IPS-20b (cell line): ENCODE results near the gene CBLN2.
A peak's percentile ranks its signal among the peaks of the same experiment; 100 is the strongest.

ENCODE experiments used
- H3K27ac ChIP-seq: one replicate; pipeline ENCODE4 v1.5.1; 2013; ENCODE audit warnings: low read length
- H3K27me3 ChIP-seq: 2 replicates; pipeline ENCODE4 v1.6.1; 2013; ENCODE audit warnings: mild to moderate bottlenecking, low read length, inconsistent platforms; ENCODE audit not compliant: insufficient read depth
- H3K36me3 ChIP-seq: 2 replicates; pipeline ENCODE4 v1.6.1; 2013; ENCODE audit warnings: low read depth, mild to moderate bottlenecking, inconsistent platforms, low read length, moderate library complexity; ENCODE audit not compliant: insufficient read depth
- H3K4me1 ChIP-seq: 2 replicates; pipeline ENCODE4 v1.6.1; 2013; ENCODE audit warnings: mild to moderate bottlenecking, control low read depth, inconsistent platforms, low read length, moderate library complexity; ENCODE audit not compliant: insufficient read depth
- H3K4me3 ChIP-seq: 2 replicates; pipeline ENCODE4 v1.5.1; 2013; ENCODE audit warnings: mild to moderate bottlenecking, low read length, inconsistent platforms
- H3K9ac ChIP-seq: 2 replicates; pipeline ENCODE4 v1.6.1; 2013; ENCODE audit warnings: low read depth, mild to moderate bottlenecking, inconsistent platforms, low read length, moderate library complexity
- H3K9me3 ChIP-seq: 2 replicates; pipeline ENCODE4 v1.6.1; 2013; ENCODE audit warnings: mild to moderate bottlenecking, low read depth, low read length, inconsistent platforms; ENCODE audit not compliant: insufficient read depth

The CBLN2 gene

GRCh38 chr18:72544092-72544886 is at the start of gene CBLN2:
Gene CBLN2, minus strand, starts transcription at chr18:72544342. Its CDS starts 2,182 bp downstream, at chr18:72542160.
- H3K4me3 ChIP-seq, result peak within 1 kb of the TSS; percentile 61; the same call in 1 of the 2 replicates
- no peak within 1 kb of the TSS for H3K27ac ChIP-seq
- no peaks in the 10 kb centered on the region for H3K4me1 ChIP-seq
- no peak within 1 kb of the TSS for H3K9ac ChIP-seq
- no peaks in the 10 kb centered on the region for H3K9me3 ChIP-seq
- H3K36me3 ChIP-seq, result no peaks in the 10 kb centered on the region
- H3K27me3 ChIP-seq, result peaks cover 89% of the 10 kb centered on the region

DNA sequence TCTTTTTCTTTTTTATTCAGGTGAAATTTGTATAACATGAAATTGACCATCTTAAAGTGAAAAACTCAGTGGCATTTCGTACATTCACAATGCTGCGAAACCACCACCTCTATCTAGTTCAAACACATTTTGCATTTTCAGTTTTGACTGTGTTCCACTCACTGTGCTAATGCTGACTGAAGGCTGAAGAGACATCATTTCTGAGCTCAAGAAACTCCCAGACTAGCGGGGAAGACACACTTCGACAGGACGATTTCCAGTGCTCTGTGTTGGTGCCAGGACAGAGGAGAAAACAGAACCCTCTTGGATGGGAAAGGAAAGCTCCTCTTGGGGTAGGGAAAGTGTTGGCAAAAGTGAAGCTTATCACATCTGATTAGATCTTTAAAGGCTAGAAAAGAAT is 44.2 kb upstream of the CBLN2 start:
- Histone ChIP-seq H3K27ac (no peak overlapping the region), H3K4me3 (no peak overlapping the region), H3K9ac (no peak overlapping the region), H3K27me3 (no peaks in the 10 kb centered on the region), H3K36me3 (no peaks in the 10 kb centered on the region), H3K9me3 (no peaks in the 10 kb centered on the region), H3K4me1 (no peaks in the 10 kb centered on the region; the same call in 1 of the 2 replicates)

DNA sequence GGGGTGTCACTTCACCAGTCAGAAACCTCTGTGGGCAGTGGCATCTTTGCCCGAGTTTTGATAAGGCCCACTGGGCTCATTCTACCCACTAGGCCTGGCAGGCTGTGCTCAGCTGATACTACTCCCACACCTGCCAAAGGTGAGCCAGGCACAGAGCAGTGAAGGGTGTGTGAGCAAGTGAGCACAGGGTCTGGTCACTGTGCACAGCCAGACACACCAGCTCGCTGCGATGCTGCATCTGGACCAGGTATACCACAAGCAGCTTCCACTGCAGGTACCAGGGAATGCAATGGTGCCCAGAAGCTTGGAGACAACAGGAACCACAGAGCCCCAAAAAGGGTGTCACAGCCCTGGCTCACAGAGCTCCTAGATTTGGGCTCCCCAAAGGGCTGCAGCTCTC is 40.6 kb upstream of the CBLN2 start:
- no peaks in the 10 kb centered on the region for H3K27me3 ChIP-seq
- H3K9me3 ChIP-seq, result no peaks in the 10 kb centered on the region

DNA sequence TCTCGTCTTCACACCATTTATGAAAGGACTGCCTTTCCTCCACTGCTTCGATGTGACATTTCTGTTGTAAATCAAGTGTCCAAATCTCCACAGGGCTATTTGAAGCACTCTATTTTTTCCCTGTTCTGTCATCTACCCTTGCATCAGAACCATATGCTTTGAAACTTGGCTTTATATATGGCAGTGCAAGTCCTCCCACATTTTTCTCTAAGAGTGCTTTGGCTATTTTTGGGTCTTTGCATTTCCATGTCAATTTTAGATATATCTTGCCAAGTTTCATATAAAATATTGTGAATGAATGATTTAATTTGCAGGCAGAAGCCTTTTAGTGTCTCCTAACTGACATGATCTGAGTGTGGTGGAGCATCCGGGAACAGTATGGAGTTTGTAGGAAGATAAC is 37.8 kb upstream of the CBLN2 start:
- Histone ChIP-seq H3K36me3 (no peaks in the 10 kb centered on the region), H3K9ac (no peak overlapping the region), H3K4me1 (no peaks in the 10 kb centered on the region), H3K27ac (no peak overlapping the region), H3K4me3 (no peak overlapping the region), H3K27me3 (no peaks in the 10 kb centered on the region), H3K9me3 (no peaks in the 10 kb centered on the region)

More for the DNA sequence above, 40.6 kb upstream of the CBLN2 start:
- H3K36me3 ChIP-seq, result no peaks in the 10 kb centered on the region
- H3K27ac ChIP-seq, result no peak overlapping the region
- H3K4me1 ChIP-seq, result no peaks in the 10 kb centered on the region; the same call in 1 of the 2 replicates
- no peak overlapping the region for H3K9ac ChIP-seq
- H3K4me3 ChIP-seq, result no peak overlapping the region

- no peak overlapping the region for H3K9ac ChIP-seq
- H3K9me3 ChIP-seq, result no peaks in the 10 kb centered on the region
- no peaks in the 10 kb centered on the region for H3K36me3 ChIP-seq
- H3K4me3 ChIP-seq, result no peak overlapping the region
- no peaks in the 10 kb centered on the region for H3K4me1 ChIP-seq
- H3K27me3 ChIP-seq, result no peaks in the 10 kb centered on the region
- H3K27ac ChIP-seq, result no peak overlapping the region
Measured at GRCh38 chr18:72572896-72573295, 28.8 kb upstream of the CBLN2 start.

GRCh38 chr18:72566290-72566689 is 22.1 kb upstream of the CBLN2 start:
- H3K27me3 ChIP-seq, result no peaks in the 10 kb centered on the region
- H3K9ac ChIP-seq, result no peak overlapping the region
- H3K9me3 ChIP-seq, result no peaks in the 10 kb centered on the region
- H3K27ac ChIP-seq, result no peak overlapping the region
- H3K36me3 ChIP-seq, result no peaks in the 10 kb centered on the region
- H3K4me3 ChIP-seq, result no peak overlapping the region
- H3K4me1 ChIP-seq, result no peaks in the 10 kb centered on the region; the same call in 1 of the 2 replicates

GRCh38 chr18:72555968-72556367 is 11.8 kb upstream of the CBLN2 start:
- no peak overlapping the region for H3K27ac ChIP-seq
- H3K4me3 ChIP-seq, result no peak overlapping the region
- H3K9me3 ChIP-seq, result no peaks in the 10 kb centered on the region
- no peak overlapping the region for H3K9ac ChIP-seq
- no peaks in the 10 kb centered on the region; the same call in 1 of the 2 replicates for H3K27me3 ChIP-seq
- no peaks in the 10 kb centered on the region for H3K36me3 ChIP-seq
- no peaks in the 10 kb centered on the region for H3K4me1 ChIP-seq

GRCh38 chr18:72555101-72555500 is 11.0 kb upstream of the CBLN2 start:
- no peak overlapping the region for H3K4me3 ChIP-seq
- H3K9me3 ChIP-seq, result no peaks in the 10 kb centered on the region
- no peak overlapping the region for H3K27ac ChIP-seq
- no peaks in the 10 kb centered on the region for H3K36me3 ChIP-seq
- peaks cover 4% of the 10 kb centered on the region; the same call in 1 of the 2 replicates for H3K27me3 ChIP-seq
- no peak overlapping the region for H3K9ac ChIP-seq
- H3K4me1 ChIP-seq, result no peaks in the 10 kb centered on the region

DNA sequence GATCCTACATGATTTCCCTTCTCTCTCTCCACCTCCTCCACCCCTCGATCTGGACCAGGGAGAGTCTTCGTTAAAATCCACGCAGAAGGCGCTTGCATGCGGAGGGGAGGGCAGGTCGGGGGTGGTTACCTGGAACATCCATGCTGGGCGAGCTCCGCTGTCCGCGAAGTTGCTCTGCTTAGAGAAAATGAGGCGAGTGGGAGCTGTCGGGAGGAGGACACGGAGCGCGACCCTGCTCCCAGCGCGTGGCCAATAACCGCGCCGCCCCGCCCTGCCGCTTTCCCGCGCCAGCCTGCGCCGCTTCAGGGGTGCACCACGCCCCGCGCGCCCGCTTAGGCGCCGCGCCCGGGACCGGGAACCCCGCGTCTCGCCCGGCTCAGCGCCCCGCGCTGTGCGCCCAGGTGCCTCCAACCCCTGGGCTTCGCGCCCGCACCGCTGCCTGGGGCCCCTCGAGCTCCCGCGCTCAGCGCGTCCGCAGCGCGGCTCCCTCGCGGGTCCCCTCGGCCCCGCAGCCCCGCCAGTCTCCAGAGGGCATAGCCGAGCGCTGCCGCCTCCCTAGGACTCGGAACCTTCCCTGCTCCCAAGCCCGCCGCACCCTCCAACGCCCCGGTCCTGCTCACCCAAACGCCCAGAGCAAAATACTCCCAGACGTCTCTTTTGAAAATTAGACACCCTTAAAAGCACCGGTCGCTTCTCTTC is 636 bp downstream of the CBLN2 start:
- no peaks in the 10 kb centered on the region for H3K36me3 ChIP-seq
- no peak overlapping the region for H3K27ac ChIP-seq
- H3K27me3 ChIP-seq, result peaks cover 95% of the 10 kb centered on the region
- H3K4me1 ChIP-seq, result no peaks in the 10 kb centered on the region
- H3K9me3 ChIP-seq, result no peaks in the 10 kb centered on the region
- H3K9ac ChIP-seq, result no peak overlapping the region
- peak overlapping the region; percentile 61; the same call in 1 of the 2 replicates for H3K4me3 ChIP-seq

- Histone ChIP-seq H3K27me3 (peaks cover 96% of the 10 kb centered on the region), H3K4me3 (peak overlapping the region; percentile 61; the same call in 1 of the 2 replicates), H3K9me3 (no peaks in the 10 kb centered on the region), H3K9ac (no peak overlapping the region), H3K36me3 (no peaks in the 10 kb centered on the region), H3K27ac (no peak overlapping the region), H3K4me1 (no peaks in the 10 kb centered on the region)
Measured at GRCh38 chr18:72542984-72543356, 1.2 kb downstream of the CBLN2 start.

- Histone ChIP-seq H3K4me3 (peak overlapping the region; percentile 61), H3K9me3 (no peaks in the 10 kb centered on the region), H3K36me3 (no peaks in the 10 kb centered on the region), H3K27ac (no peak overlapping the region), H3K4me1 (no peaks in the 10 kb centered on the region), H3K9ac (no peak overlapping the region), H3K27me3 (peaks cover 98% of the 10 kb centered on the region)
Measured at GRCh38 chr18:72542342-72542741, 1.8 kb downstream of the CBLN2 start.

DNA sequence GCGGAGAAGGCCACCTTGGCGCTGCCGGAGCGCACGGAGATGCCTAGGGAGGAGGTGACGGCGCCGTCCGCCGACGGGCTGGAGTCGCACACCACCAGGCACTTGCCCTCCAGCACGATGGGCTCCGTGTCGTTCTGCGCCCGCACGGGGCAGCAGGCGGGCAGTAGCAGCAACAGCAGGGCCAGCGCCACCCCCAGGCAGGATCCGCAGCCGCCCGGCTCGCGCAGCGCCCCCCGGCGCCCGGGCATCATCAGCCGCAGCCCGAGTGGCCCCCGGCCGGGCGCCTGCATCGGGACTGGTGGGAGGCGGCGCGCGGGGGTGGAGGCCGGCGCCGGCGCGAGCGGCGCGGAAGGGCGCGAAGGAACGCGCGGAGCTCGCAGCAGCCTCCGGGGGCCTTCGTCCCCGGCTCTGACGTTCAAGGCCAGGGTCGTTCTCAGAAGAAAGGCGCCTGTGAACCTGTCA is 2.2 kb downstream of the CBLN2 start:
- Histone ChIP-seq H3K36me3 (no peaks in the 10 kb centered on the region), H3K9ac (no peak overlapping the region), H3K27ac (no peak overlapping the region), H3K4me1 (no peaks in the 10 kb centered on the region), H3K4me3 (peak overlapping the region; percentile 61; the same call in 1 of the 2 replicates), H3K9me3 (no peaks in the 10 kb centered on the region), H3K27me3 (peaks cover 97% of the 10 kb centered on the region)
